Activated CD8-positive, alpha-beta memory T cell treated with anti-CD3 and anti-CD28 coated beads, Interleukin-2, amount 50 U/mL, for 1 hour (primary cell): ENCODE data around the gene RAB22A.

ENCODE experiments used
- DNase-seq: peaks from one replicate; pipeline ENCODE4 v3.0.0-alpha.2; 2020; ENCODE audit errors: extremely low read depth

RAB22A gene

DNA sequence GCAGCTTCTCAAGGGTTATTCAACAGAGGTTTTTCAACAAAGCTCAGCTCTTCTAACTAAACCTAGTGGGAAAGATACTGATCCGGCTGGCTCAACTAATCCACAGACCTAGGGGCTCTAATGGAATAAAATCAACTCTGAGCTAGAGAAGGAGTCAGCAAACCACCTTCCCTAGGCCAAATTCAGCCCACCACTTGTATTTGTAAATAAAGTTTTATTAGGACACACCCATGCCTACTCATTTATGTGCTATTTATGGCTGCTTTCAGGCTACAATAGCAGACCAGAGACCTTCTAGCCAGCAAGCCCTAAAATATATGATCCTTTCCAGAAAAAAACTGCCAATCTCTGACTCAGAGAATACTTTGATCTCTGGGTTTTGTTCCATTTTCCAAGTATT lies 6.0 kb upstream of the RAB22A start:
- no peak for DNase-seq

DNA sequence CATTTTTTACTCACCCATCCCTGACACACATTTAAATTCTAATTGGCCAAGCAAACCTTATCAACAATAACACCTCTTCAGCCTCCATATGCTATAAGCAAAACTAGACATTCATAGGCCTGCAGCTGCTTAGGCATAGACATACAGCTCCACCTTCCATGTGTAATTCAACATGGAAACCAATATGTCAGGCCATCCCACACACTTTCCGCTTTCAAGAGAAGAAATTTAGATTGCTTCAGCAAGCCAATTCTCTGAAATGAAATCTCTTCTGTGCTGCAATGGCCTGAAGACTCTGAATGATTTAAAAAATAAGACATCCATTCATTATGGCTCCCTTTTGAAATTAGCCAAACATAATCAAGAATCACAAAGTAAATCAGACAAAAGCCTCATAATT lies 4.5 kb upstream of the RAB22A start:
- no peak for DNase-seq

DNA sequence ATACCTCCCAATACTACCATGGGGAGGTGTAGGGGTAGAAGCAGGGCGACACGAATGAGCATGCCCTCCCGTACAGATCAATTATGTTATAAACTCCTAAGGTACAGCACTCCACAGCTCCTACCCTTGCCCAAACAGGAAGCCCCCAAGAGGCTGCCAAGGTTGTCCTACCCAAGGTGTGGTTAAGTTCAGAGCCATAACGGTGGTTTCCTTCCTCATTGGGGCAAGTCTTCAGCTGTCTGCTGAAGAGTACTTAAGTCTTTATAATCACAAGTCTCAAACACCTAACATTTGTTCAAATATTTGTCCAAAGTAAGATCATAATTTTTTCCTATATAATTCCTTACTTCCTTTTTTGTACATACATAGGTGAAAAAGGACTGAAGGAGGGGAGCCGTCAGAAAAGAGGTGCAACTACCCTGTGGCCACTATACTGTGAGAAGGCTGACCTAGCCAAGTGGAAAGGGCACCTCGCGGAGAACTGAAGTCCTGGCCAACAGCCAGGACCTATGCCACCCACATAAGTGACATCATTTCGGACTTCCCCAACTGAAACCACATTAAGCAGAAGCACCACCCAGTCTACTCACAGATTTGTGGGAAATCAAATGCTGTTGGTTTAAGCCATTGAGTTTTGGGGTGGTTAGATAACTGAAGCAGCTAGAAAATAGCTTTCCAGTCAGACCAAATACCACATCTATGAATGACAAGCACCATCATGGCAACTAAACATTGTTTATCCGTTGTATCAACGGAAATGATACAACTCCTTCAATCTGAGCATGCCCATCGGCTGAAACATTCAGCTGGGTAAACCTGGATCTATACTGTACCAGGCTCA lies 2.9 kb upstream of the RAB22A start:
- DNase-seq, result peak; percentile 70

DNA sequence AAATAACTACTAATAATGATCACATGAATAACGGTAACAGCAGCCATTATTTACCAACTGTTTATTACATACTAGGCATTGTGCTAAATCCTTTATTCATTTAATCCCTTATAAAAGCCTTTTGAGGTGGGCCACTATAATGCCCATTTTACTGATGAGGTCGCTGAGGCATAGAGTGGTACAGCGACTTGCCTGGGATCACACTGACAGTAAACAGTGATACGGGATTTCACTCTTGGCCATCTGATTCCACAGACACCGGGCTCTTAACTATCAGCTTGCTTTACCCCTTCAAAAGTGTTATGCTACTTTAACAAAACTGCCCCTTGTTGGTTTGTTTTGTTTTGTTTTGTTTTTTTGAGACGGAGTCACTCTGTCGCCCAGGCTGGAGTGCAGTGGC lies 2.2 kb upstream of the RAB22A start:
- DNase-seq, result no peak

DNA sequence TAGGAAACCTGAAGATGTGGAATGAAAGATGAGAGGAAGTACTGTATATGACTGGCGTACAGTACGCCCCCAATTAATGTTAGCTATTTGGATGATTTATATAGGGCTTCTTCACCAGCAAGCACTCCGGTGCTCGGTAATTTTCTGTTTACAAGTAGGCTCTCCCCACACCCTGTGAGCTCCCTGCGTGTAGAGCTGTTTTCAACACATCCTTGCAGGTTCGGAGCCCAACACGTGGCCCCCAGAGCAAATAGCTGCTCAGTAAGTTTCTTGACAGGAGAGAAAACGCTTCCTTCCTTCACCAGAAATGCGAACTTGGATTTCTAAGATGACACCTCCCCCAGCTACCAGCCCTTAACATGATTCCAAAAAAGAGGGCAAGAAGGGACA lies 1.2 kb upstream of the RAB22A start:
- DNase-seq, result no peak

DNA sequence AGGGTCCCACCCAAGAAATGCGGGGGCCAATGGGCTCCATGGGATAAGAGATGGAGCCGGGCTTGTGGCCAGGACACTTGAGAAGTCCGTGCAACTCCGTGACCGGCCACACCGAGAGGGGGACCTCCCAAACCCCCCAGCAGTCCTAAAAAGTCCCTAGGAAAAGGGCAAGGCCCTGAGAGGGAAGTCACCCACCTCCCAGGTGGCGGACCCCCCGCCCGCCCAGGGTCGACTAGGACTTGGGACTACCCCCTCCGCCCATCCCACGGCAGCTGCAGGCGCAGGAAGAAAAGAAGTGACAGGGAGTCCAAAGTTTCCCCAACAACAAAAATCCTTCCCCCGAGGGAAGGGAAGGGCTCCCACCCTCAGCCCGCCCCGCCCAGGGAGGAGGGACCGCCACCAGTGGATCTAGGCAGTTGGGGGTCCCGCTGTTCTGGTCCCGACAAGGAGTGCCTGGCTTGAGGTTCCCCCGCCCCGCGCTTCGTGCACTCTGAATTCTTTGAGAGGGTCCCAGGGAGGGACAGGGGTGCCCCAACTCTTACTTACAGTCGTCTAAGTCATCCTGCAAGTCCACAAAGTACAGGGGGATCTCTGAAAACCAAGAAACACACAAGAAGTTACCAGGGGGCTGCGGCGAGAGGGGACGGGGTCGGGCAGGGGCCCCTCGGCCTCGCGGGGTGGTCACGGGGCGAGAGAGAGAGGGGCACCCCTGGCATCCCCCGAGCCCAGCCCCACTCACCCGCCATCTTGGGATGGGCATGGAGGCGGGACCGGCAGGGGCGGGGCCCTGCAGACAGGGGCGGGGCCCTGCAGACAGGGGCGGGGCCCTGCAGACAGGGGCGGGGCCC lies 611 bp upstream of the RAB22A start:
- no peak for DNase-seq

DNA sequence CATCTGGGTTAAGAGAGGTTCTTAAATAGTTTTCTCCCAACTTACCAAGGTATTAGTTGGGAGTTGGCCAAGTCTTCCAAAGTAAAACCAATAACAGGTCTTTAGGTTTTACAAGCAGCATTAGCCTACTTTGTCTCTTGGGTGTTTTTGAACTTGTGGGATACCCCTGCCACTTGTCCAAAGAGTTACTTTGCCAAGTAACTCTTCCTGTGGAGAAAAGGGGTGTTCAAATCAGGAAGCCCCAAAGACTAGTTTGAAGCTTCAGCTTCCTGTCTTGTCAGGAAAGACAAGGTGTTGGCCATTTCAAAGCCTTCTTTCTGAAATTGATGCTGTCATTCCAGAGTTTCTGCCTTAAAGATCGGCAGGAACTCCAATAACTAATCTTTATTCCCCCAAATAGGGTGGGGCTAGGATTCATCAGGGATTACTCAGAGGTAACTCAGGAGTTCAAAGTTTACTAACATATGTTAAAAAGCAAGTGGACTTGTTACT lies 822 bp downstream of the RAB22A start:
- DNase-seq, result no peak

DNA sequence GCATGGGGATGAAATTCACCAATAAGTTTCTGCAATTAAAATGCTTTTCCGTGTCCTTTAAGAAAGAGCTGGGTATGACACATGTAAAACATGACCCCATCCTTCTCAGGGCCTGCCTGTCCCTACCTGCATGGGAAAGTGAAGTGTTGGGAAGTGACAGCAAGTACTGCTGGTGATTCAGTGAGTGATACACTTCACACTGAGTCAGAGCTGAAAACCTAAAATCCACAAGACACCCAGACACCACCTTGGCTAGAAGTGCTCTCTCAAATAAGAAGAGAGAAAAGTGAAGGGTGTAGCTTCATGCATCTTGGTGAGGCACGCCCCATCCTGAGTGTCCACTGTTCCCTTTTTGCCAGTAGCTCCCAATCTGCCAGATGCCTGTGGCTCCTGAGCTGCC lies 3.3 kb downstream of the RAB22A start:
- DNase-seq, result no peak

DNA sequence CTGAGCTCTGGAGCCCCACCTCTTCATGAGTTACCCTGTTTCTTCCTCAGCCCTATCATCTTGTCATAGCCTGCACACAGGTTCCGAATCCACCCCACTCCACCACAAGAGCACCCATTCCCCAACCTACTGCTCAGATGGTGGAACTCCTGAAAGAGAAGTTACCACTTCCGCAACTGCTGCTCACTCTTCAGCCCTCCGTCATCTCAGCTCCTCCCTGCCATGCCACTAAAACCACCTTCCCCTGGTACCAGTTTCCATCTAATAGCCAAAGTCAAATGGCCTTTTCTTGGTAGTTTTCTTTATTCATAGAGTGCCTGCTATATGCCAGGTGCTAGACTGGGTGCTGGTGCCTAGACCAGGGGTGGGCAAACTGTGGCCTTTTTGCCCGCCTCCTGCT lies 3.9 kb downstream of the RAB22A start:
- DNase-seq, result no peak

DNA sequence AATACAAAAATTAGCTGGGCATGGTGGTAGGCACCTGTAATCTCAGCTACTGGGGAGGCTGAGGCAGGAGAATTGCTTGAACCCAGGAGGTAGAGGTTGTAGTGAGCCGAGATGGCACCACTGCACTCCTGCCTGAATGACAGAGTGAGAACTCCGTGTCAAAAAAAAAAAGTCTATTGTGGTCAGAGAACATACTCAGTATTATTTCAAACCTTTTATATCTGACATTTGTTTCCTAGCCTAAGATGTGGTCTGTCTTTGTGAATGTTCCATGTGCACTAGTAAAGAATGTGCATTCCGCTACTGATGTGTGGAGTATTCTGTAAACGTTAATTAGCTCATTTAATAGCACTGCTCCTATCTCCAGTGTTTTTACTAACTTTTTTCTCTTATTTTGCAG lies 11.7 kb downstream of the RAB22A start:
- DNase-seq, result no peak

DNA sequence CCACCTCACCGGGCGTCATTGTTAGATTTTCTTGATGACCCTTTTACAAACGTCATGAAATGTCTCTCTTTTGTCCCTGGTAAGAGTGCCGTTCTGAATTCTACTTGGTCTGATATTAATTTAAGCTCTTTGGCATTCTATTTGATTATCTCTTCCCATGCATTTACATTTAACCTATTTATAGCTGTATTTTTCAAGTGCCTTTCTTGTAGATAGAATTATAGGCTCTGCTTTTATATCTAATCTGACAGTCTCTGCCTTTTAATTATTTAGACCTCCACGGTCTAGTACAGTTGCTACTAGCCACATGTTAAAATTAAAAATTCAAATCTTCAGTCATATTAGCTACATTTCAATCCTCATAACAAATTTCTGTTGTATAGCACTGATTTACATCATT lies 12.6 kb downstream of the RAB22A start:
- DNase-seq, result no peak

DNA sequence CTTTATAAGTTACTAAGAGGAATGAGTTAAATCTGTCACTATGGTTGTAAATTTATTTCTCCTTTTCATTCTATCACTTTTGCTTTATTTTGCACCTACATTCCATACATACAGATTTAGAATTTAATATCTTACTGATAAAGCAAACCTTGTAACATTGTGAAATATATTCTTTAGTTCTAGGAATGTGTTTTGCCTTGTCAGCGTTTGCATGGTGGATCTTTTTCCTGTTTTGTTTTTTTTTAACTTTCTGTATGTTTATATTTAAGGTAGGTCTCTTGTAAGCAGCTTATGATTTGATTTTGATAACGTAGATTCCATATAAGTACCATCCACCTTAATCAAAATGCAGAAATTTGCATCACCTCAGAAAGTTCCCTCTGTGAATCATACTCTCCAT lies 16.4 kb downstream of the RAB22A start:
- DNase-seq, result no peak

DNA sequence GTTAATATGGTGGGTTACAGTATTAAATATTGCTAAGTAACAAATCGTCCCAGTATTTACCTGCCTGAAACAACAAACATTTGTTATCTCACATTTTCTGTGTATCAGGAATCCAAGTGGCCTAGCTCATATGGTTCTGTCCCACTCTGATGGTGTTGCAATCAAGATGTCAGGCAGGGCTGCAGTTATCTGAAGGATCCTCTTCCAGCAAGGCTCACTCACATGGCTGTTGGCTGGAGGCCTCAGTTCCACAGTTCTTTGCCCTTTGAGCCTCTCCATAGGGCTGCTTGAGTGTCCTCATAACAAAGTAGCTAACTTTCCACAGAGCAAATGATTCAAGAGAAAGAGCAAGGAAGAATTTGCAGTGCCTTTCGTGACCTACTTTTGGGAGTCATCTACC lies 17.7 kb downstream of the RAB22A start:
- DNase-seq, result no peak

DNA sequence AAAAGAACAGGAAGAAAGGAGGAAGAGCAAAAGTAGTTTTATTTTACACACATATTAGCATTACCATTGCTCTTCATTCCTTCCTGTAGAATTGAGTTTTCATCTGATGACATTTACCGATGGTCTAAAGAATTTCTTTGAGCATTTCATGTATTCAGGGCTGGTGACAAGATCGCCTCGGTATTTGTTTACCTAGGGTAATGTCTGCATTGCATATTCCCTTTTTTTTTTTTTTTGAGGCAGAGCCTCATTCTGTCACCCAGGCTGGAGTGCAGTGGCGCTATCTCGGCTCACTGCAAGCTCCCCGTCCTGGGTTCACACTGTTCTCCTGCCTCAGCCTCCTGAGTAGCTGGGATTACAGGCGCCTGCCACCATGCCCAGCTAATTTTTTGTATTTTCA lies 19.3 kb downstream of the RAB22A start:
- DNase-seq, result no peak

DNA sequence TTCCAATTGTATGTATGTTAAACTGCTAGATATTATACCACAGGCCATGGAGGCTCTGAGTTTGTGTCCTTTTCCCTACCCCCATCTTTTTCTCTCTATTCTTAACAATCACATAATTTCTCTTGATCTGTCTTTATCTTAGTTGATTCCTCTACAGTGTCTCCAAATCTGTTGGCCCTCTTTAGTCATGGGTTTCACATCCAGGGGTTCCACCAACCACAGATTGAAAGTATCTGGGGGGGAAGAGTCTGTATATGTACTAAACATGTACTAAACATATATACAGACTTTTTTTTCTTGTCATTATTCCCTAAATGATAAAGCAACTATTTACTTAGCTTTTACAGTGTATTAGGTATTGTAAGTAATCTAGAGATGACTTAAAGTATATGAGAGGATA lies 20.2 kb downstream of the RAB22A start:
- DNase-seq, result no peak

DNA sequence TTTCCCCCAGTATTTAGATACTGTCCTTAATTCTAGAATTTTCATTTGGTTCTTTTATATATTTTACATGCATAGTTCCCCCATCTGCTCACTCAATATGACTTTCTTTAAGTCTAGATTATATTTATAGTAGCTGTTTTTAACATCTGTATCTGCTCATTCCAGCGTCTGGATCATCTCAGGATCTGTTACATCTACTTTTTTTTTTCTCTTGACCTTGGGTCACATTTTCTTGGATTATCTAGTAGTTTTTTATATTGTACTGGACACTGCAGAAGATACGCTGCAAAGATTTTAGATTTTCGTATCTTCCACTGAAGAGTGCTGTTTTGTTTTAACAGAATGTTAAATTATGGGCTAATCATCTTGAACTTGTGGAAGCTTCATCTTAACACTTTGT lies 20.7 kb downstream of the RAB22A start:
- no peak for DNase-seq

DNA sequence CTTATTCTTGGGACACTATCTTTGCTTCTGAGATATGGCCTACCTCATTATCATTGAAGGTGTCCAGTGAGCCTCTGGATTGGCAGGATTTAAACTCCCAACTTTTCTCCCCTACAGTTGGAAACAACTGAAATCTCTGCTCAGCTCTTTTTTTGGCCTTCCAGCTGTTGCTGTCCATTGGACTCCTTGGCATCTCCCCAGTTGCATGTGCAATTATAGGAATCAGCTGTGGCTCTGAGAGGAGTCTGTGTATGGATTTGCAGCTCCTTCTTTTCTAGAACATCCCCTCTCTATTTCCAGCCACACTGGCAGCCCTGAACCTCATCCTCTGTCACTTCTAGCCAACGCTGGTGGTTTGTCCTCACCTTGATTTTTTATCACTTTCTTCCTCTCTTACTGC lies 21.2 kb downstream of the RAB22A start:
- DNase-seq, result no peak

DNA sequence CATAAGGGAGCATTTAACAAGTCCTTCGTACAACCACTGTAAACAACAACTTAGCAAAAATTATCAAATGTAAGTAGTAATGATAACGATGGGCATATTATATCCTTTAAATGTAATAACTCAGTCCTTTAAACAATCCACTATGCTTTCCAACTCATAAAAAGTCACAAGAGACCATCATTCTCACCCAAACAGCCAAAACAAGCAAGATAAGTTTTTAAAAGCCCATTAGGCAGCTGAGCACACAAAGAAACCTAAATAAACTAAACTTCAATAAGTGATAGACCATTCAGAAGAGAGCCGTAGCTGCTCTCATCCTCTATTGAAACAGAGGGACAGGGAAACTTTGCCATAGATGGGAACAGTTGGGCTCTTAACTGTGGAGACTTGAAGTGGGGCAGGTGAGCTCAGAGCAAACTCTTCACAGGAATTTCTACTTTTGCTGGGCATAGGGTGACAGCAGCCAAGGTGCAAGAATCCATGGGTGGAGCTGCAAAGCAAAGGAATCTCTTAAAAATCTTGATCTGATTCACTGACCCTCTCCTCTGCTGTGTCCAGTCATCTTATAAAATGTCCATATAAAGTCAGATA lies 22.5 kb downstream of the RAB22A start:
- DNase-seq, result no peak

DNA sequence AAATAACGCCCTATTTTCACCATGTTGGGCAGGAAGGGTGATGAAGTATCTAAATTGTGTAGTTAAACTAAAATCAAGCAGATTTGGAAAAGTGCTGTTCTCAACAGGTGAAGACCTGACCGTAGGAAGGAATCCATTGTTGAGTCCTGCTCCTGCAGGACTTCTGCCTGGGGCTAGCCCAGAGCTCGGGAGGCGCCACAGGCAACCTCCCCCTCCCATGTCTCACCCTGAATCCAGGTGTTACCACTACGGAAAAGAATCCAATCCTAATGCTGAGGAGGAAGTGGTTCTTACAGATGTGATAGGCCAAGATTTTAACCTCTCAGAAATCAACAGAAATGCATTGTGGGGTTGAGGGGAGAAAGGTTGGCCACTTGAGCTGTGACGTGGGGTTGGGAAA lies 30.2 kb downstream of the RAB22A start:
- DNase-seq, result no peak

DNA sequence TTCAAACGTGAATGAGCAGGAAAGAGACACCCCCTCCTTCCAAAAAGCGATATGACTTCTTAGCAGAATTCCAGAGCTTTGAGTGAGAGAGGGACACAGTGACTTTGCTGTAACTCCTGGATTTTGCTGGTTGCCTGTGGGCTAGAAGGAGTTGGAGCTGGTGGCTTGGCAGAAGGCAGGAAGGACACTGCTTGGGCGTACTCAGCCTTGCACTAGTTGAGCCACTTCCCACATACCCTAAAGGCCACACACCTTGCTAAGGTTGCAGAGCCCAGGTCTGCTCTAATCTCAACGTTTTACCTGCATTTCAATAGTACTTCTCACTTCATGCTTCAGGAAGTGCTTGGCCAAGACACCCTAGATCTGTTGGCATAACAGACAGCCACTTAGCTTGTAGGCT lies 30.6 kb downstream of the RAB22A start:
- DNase-seq, result no peak

DNA sequence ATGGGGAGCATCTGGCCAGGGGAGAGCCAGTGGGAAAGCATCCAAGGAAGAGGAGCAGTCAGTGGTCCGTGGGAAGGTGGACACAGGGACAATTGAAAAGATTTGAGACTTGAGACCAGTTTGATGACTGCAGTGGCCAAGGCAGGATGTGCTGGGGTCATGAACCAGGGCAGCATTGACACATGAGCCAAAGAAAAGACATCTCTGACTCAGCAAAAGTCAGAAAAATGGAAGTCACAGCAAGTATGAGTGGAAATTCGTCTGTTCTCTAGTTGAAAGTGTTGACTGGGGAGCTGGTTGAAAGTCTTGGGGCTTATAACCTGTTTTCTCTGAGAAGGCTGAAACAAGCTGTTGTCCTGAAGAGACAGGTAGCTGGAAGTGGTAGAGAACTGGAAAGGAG lies 31.3 kb downstream of the RAB22A start:
- no peak for DNase-seq

DNA sequence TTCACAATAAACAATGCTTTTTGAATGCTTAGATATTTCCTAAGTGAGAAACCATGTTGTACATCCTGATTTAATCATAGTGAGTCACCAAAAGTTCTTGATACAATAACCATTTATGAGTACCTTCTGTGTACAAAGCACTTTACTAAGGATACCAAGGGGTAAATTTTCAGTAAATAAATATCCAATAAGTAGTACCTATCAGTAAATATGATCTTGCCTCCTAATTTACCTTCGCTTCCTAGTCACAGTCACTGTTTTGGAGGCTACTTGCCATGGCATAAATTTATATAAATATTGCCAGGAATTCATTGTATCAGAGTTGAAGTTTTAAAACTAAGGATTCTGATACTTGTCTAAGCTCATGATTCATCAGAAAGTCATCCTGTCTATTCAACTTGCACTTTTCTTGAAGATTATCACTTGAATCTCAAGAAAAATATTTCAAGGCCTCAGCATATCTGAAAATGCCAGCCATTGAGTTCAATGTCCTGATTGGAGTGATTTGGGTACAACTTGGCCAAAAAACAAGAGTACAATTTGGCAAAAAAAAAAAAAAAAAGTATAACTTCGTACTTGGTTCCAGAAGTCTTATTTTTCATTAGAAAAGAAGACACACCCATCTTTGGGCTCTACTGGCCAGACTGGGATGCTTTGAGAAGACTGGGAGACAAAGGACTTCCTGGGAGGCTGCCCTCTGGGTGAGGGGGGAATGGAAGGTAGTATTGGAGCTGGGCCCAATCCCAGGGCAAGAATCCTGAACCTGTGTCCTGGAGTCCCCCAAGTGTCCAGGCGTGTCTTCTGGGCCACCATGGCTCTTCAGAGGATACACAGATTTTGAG lies 32.8 kb downstream of the RAB22A start:
- no peak for DNase-seq
